HL-60 (cell line): Measurements from ENCODE around the gene CLEC14A.

Experiments used
- DNase-seq, 2 experiments: peaks; one replicate each; pipeline ENCODE4 v3.0.0-alpha.2; 2010 to 2020; ENCODE audit warnings: low read depth in 1 of 2, low spot score in 1 of 2
- H3K27ac ChIP-seq: fragments of 250-450 bp; sonication (Bioruptor Pico); replicated peaks from 2 replicates; pipeline ENCODE4 v1.5.1; 2020; ENCODE audit warnings: mild to moderate bottlenecking, moderate library complexity
- H3K27me3 ChIP-seq: fragments of 250-450 bp; sonication (Bioruptor Pico); 2 replicates; pipeline ENCODE4 v1.5.1; 2021; ENCODE audit warnings: mild to moderate bottlenecking, moderate library complexity; ENCODE audit not compliant: insufficient read depth, poor library complexity, severe bottlenecking
- H3K4me3 ChIP-seq: replicated peaks from 2 replicates; pipeline ENCODE4 v1.5.1; 2011; ENCODE audit warnings: mild to moderate bottlenecking, control low read depth, low read length; ENCODE audit not compliant: insufficient read depth
- GABPA ChIP-seq: IDR thresholded peaks from 2 replicates; pipeline ENCODE4 v1.6.1; 2012; ENCODE audit warnings: low read depth
- POLR2AphosphoS5 ChIP-seq: IDR thresholded peaks from 2 replicates; pipeline ENCODE4 v1.6.1; 2012; ENCODE audit warnings: low read depth
- SPI1 ChIP-seq: IDR thresholded peaks from 2 replicates; pipeline ENCODE4 v1.6.1; 2012; ENCODE audit warnings: low read depth, mild to moderate bottlenecking, borderline replicate concordance
- TF ChIP-seq, protein P1 (sequence below): IDR thresholded peaks from 2 replicates; pipeline ENCODE4 v1.6.1; 2012; ENCODE audit warnings: low read depth; ENCODE audit not compliant: insufficient replicate concordance
- TF ChIP-seq, protein P2 (sequence below): IDR thresholded peaks from one replicate; pipeline ENCODE4 v1.5.1; 2011; ENCODE audit warnings: low read length, control low read depth, inconsistent platforms; ENCODE audit not compliant: insufficient read depth

Gene CLEC14A

DNA sequence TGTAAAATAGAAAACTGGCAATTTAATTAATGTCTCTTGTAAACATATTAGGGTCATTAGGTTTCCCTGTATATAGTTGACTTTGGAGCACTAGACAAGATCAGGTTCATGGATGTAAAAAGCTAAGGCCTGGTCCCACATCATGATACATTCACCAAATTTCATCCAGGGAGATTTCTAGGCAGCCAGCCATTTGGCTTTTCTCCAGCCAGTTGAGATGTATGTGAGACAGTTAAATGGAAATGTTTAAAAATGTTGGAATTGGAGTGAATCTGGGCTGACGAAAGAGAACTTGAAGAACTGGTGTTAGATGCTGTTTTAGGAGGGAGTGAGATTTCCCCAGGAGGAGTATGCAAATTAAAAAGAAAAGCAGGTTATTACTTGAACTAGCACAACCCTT lies 41.8 kb upstream of the CLEC14A start:
- TF ChIP-seq, protein P1, sequence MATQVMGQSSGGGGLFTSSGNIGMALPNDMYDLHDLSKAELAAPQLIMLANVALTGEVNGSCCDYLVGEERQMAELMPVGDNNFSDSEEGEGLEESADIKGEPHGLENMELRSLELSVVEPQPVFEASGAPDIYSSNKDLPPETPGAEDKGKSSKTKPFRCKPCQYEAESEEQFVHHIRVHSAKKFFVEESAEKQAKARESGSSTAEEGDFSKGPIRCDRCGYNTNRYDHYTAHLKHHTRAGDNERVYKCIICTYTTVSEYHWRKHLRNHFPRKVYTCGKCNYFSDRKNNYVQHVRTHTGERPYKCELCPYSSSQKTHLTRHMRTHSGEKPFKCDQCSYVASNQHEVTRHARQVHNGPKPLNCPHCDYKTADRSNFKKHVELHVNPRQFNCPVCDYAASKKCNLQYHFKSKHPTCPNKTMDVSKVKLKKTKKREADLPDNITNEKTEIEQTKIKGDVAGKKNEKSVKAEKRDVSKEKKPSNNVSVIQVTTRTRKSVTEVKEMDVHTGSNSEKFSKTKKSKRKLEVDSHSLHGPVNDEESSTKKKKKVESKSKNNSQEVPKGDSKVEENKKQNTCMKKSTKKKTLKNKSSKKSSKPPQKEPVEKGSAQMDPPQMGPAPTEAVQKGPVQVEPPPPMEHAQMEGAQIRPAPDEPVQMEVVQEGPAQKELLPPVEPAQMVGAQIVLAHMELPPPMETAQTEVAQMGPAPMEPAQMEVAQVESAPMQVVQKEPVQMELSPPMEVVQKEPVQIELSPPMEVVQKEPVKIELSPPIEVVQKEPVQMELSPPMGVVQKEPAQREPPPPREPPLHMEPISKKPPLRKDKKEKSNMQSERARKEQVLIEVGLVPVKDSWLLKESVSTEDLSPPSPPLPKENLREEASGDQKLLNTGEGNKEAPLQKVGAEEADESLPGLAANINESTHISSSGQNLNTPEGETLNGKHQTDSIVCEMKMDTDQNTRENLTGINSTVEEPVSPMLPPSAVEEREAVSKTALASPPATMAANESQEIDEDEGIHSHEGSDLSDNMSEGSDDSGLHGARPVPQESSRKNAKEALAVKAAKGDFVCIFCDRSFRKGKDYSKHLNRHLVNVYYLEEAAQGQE, result no peak
- TF ChIP-seq SPI1 (no peak), POLR2AphosphoS5 (no peak)
- Histone ChIP-seq H3K4me3 (no peak overlapping the region), H3K27me3 (no peaks in the 10 kb centered on the region), H3K27ac (no peak overlapping the region)
- no peak for DNase-seq

DNA sequence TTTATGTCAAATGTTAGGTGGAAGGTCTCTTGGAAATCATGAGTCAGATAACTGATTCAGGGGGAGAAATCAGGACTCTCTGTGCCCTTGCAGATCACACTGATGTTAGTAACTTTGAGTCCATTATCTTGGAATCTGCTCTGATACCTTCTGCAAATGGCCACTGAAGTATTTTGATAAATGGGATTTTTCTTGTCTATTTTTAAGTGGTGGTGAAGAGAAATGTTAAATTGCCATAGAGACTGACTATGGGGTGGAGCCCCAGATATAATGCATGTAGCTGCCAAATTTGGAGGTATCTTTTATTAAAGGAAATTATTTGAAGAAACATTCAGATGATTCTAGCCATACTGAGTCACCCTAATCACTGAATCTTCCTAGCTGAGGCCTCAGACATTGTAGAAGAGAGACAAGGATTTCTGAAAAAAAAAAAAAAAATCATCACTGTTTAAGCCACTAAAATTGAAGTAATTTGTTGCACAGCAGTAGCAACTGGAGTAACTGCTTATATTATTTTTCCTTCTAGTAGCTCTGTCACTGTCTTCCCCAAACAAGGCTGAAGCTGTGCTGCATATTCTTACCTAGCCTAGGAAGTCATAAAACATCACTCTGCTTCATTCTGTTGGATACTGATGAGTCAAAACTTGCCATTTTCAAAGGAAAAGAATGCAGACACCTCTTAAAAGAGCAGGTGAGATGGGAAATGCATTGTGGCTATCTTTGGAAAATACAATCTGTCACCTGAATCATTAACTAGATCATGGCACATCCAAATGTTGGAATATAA lies 36.0 kb upstream of the CLEC14A start:
- TF ChIP-seq SPI1, result no peak
- TF ChIP-seq POLR2AphosphoS5, result no peak
- TF ChIP-seq GABPA, result no peak
- TF ChIP-seq, protein P2, sequence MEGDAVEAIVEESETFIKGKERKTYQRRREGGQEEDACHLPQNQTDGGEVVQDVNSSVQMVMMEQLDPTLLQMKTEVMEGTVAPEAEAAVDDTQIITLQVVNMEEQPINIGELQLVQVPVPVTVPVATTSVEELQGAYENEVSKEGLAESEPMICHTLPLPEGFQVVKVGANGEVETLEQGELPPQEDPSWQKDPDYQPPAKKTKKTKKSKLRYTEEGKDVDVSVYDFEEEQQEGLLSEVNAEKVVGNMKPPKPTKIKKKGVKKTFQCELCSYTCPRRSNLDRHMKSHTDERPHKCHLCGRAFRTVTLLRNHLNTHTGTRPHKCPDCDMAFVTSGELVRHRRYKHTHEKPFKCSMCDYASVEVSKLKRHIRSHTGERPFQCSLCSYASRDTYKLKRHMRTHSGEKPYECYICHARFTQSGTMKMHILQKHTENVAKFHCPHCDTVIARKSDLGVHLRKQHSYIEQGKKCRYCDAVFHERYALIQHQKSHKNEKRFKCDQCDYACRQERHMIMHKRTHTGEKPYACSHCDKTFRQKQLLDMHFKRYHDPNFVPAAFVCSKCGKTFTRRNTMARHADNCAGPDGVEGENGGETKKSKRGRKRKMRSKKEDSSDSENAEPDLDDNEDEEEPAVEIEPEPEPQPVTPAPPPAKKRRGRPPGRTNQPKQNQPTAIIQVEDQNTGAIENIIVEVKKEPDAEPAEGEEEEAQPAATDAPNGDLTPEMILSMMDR, result no peak
- TF ChIP-seq, protein P1, result no peak
- no peak overlapping the region for H3K27ac ChIP-seq
- DNase-seq, result no peak
- no peaks in the 10 kb centered on the region for H3K27me3 ChIP-seq
- H3K4me3 ChIP-seq, result no peak overlapping the region

DNA sequence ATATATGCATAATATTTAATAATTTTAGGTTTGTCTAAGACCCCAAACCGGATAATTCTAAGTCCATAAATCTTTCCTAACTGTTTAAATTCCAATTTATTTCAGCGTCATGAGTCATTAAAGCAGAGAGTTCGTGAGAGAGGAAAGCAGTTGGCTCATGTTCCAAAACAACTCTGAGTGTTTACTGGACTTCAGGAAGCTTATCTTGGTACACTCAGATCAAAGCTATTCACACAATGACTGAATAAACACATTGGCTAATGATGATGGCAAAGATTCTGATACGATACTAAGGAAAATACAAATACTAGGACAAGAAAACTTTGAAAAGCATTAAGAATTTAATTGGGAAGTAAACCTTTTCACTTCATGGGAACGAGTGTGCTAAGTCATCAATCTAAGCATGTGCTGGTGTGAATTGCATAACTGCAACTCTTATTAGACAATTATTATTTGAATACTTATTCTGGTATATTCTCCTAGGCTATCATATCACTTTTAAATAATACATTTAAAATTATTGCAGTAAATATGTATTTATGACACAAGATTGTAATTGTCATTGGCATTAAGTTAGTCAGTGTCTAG lies 34.8 kb upstream of the CLEC14A start:
- H3K27me3 ChIP-seq, result no peaks in the 10 kb centered on the region
- no peak for DNase-seq
- no peak overlapping the region for H3K4me3 ChIP-seq
- TF ChIP-seq SPI1, result no peak
- TF ChIP-seq, protein P1, result no peak
- TF ChIP-seq, protein P2, result no peak
- no peak for TF ChIP-seq POLR2AphosphoS5
- TF ChIP-seq GABPA, result no peak
- H3K27ac ChIP-seq, result no peak overlapping the region
